Fibroblast of mammary gland (primary cell): ENCODE data around the gene PGM5.

Source experiments
- DNase-seq: peaks from one replicate; pipeline ENCODE4 v3.0.0-alpha.2; 2010; ENCODE audit warnings: low read depth
- H3K4me3 ChIP-seq: 2 replicates; pipeline ENCODE4 v1.5.1; 2011; ENCODE audit warnings: low read depth, mild to moderate bottlenecking, low read length, moderate library complexity; ENCODE audit not compliant: control insufficient read depth
- CTCF ChIP-seq: conservative IDR thresholded peaks from 2 replicates; pipeline ENCODE4 v1.5.1; 2011; ENCODE audit warnings: low read depth, low read length, inconsistent platforms; ENCODE audit not compliant: control insufficient read depth, insufficient read depth

The PGM5 gene

GRCh38 chr9:68546596-68547390, 190.4 kb downstream of the PGM5 start:
- no peak for DNase-seq

GRCh38 chr9:68547417-68547816, 191.0 kb downstream of the PGM5 start:
- TF ChIP-seq CTCF, result no peak
- no peak overlapping the region for H3K4me3 ChIP-seq
- no peak for DNase-seq

More at GRCh38 chr9:68546596-68547390, 190.4 kb downstream of the PGM5 start:
- no peak overlapping the region for H3K4me3 ChIP-seq
- TF ChIP-seq CTCF, result no peak

- TF ChIP-seq CTCF, result no peak
- no peak overlapping the region for H3K4me3 ChIP-seq
- DNase-seq, result no peak
Measured at GRCh38 chr9:68548241-68548640, 191.8 kb downstream of the PGM5 start.

- no peak overlapping the region for H3K4me3 ChIP-seq
- no peak for TF ChIP-seq CTCF
- no peak for DNase-seq
Measured at GRCh38 chr9:68551191-68551590, 194.8 kb downstream of the PGM5 start.

GRCh38 chr9:68552700-68553476, 196.5 kb downstream of the PGM5 start:
- H3K4me3 ChIP-seq, result no peak overlapping the region
- DNase-seq, result peak; percentile 63
- TF ChIP-seq CTCF, result no peak

- DNase-seq, result no peak
Measured at GRCh38 chr9:68555437-68556150, 199.2 kb downstream of the PGM5 start.

More at GRCh38 chr9:68555437-68556150, 199.2 kb downstream of the PGM5 start:
- TF ChIP-seq CTCF, result no peak
- H3K4me3 ChIP-seq, result no peak overlapping the region
